HCT116 (cell line): ENCODE results near the gene KCNMB1. TPM values are rescaled to one million over a fixed set of nuclear protein-coding genes. Genes with fewer than 3 reads are reported as not detected.

Experiments used
- ATAC-seq: fragments of 200-7000 bp; cut with Tn5 transposase; 2 replicates; pipeline ENCODE4 v1.9.1; 2020; ENCODE audit warnings: mild to moderate bottlenecking, moderate library complexity
- BruUV-seq: library from RNA; stranded (reverse); fragments of 400-500 nt; replicated peaks from 2 replicates; lab custom pipeline; 2021; lab: Mats Ljungman, UMichigan
- CTCF ChIA-PET: fragments of 300-600 bp; sonication (Branson Sonifier 250); formaldehyde crosslinking; loops from one replicate; lab custom pipeline; 2021; ENCODE audit warnings: antibody characterized with exemption; lab: Charles Lee
- POLR2A ChIA-PET: fragments of 300-600, 350-600 bp; sonication (Branson Sonifier 250); formaldehyde crosslinking; loops from one replicate; lab custom pipeline; 2021; ENCODE audit warnings: antibody characterized with exemption; lab: Charles Lee
- RAD21 ChIA-PET, 2 experiments: fragments of 300-600 bp; sonication (Branson Sonifier 250); formaldehyde crosslinking; loops; one replicate each; lab custom pipeline; 2023; ENCODE audit warnings: low total read pairs in 2 of 2; ENCODE audit not compliant: uncharacterized antibody in 2 of 2, unreplicated experiment in 2 of 2, low non-redundant PET in 1 of 2; lab: Charles Lee
- DNase-seq: peaks from one replicate; pipeline ENCODE4 v3.0.0-alpha.2; 2010; ENCODE audit warnings: low read depth, low spot score
- H2AFZ ChIP-seq: fragments of 200-600 bp; shearing (Covaris generic), sonication (generic); 2 replicates; pipeline ENCODE4 v1.6.1; 2017; ENCODE audit warnings: low read depth, mixed run types, mixed read lengths, antibody characterized with exemption, low read length; ENCODE audit not compliant: poor library complexity, severe bottlenecking
- H3K27ac ChIP-seq: 2 replicates; pipeline ENCODE4 v1.5.1; 2012; ENCODE audit warnings: low read depth, low read length
- H3K27me3 ChIP-seq: fragments of 200-600 bp; sonication (generic); 2 replicates; pipeline ENCODE4 v1.6.1; 2016; ENCODE audit warnings: mixed run types, low read length, mixed read lengths; ENCODE audit not compliant: insufficient read depth
- H3K36me3 ChIP-seq, 2 experiments: fragments of 200-500 bp in 1 of 2; fragments of 200-600 bp in 1 of 2; sonication (Bioruptor generic) in 1 of 2; sonication (generic) in 1 of 2; 2 replicates each; pipeline versions ENCODE4 v1.5.1 to v1.6.1; 2014 to 2016; ENCODE audit warnings: low read length in 2 of 2, inconsistent platforms in 1 of 2, mixed read lengths in 1 of 2, mixed run types in 1 of 2; ENCODE audit not compliant: insufficient read depth in 2 of 2, control insufficient read depth in 1 of 2
- H3K4me1 ChIP-seq, 2 experiments: fragments of 200-600 bp in 1 of 2; sonication (generic) in 1 of 2; 2 replicates each; pipeline versions ENCODE4 v1.5.1 to v1.6.1; 2012 to 2017; ENCODE audit warnings: low read length in 2 of 2, inconsistent platforms in 1 of 2, mild to moderate bottlenecking in 1 of 2, mixed read lengths in 1 of 2, mixed run types in 1 of 2, moderate library complexity in 1 of 2; ENCODE audit not compliant: insufficient read depth in 2 of 2, control insufficient read depth in 1 of 2
- H3K4me2 ChIP-seq: fragments of 200-600 bp; sonication (generic); 2 replicates; pipeline ENCODE4 v1.6.1; 2017; ENCODE audit warnings: mixed run types, low read length, mixed read lengths
- H3K4me3 ChIP-seq, 2 experiments: fragments of 200-600 bp in 1 of 2; sonication (generic) in 1 of 2; replicated peaks in 1 of 2; 2 replicates each; pipeline ENCODE4 v1.5.1; 2011 to 2016; ENCODE audit warnings: low read length in 2 of 2, control low read depth in 1 of 2, low read depth in 1 of 2, mild to moderate bottlenecking in 1 of 2, mixed read lengths in 1 of 2, mixed run types in 1 of 2
- H3K79me2 ChIP-seq: fragments of 200-600 bp; sonication (generic); 2 replicates; pipeline ENCODE4 v1.6.1; 2017; ENCODE audit warnings: mild to moderate bottlenecking, mixed run types, low read length, moderate library complexity, mixed read lengths; ENCODE audit not compliant: insufficient read depth
- H3K9ac ChIP-seq: fragments of 200-600 bp; sonication (generic); 2 replicates; pipeline ENCODE4 v1.6.1; 2016; ENCODE audit warnings: low read length, mixed read lengths
- H3K9me2 ChIP-seq: fragments of 200-600 bp; sonication (generic), shearing (Covaris generic); 2 replicates; pipeline ENCODE4 v1.6.1; 2017; ENCODE audit warnings: mixed run types, mild to moderate bottlenecking, moderate library complexity; ENCODE audit not compliant: insufficient read depth
- H3K9me3 ChIP-seq, 2 experiments: fragments of 200-500 bp in 1 of 2; fragments of 200-600 bp in 1 of 2; sonication (Bioruptor generic) in 1 of 2; sonication (generic) in 1 of 2; 2 replicates each; pipeline ENCODE4 v1.6.1; 2014 to 2017; ENCODE audit warnings: low read length in 2 of 2, mixed read lengths in 2 of 2, inconsistent platforms in 1 of 2, low read depth in 1 of 2, mild to moderate bottlenecking in 1 of 2, mixed run types in 1 of 2, moderate library complexity in 1 of 2; ENCODE audit not compliant: control insufficient read depth in 1 of 2, insufficient read depth in 1 of 2
- H4K20me1 ChIP-seq: fragments of 200-600 bp; sonication (generic), shearing (Covaris generic); 2 replicates; pipeline ENCODE4 v1.6.1; 2017; ENCODE audit warnings: mixed run types, mild to moderate bottlenecking, moderate library complexity; ENCODE audit not compliant: insufficient read depth
- CBX3 ChIP-seq: IDR thresholded peaks from 2 replicates; pipeline ENCODE4 v1.6.1; 2012; ENCODE audit warnings: low read depth
- CTCF ChIP-seq, 3 experiments: fragments of 200-600 bp in 1 of 3; sonication (generic) in 1 of 3; IDR thresholded peaks in 2 of 3; conservative IDR thresholded peaks in 1 of 3; 2 replicates each; pipeline ENCODE4 v1.5.1; 2012 to 2017; ENCODE audit warnings: low read depth in 2 of 3, low read length in 2 of 3, antibody characterized with exemption in 1 of 3, borderline replicate concordance in 1 of 3, control low read depth in 1 of 3, mild to moderate bottlenecking in 1 of 3, mixed read lengths in 1 of 3, mixed run types in 1 of 3, moderate library complexity in 1 of 3; ENCODE audit not compliant: insufficient read depth in 1 of 3
- ELF1 ChIP-seq: IDR thresholded peaks from 2 replicates; pipeline ENCODE4 v1.6.1; 2012; ENCODE audit warnings: low read depth, borderline replicate concordance
- FOSL1 ChIP-seq: IDR thresholded peaks from 2 replicates; pipeline ENCODE4 v1.6.1; 2012; ENCODE audit warnings: low read depth
- POLR2A ChIP-seq: IDR thresholded peaks from 2 replicates; pipeline ENCODE4 v1.7.0; 2011; ENCODE audit warnings: borderline replicate concordance; ENCODE audit not compliant: insufficient read depth, insufficient read length; ENCODE audit errors: extremely low read depth
- POLR2AphosphoS5 ChIP-seq: IDR thresholded peaks from 2 replicates; pipeline ENCODE4 v1.6.1; 2011; ENCODE audit warnings: mild to moderate bottlenecking, low read depth, low read length, moderate library complexity
- RAD21 ChIP-seq: IDR thresholded peaks from 2 replicates; pipeline ENCODE4 v1.6.1; 2012; ENCODE audit warnings: low read depth, mild to moderate bottlenecking
- SIN3A ChIP-seq: IDR thresholded peaks from 2 replicates; pipeline ENCODE4 v1.6.1; 2012; ENCODE audit warnings: low read depth
- SRF ChIP-seq: IDR thresholded peaks from 2 replicates; pipeline ENCODE4 v1.6.1; 2012; ENCODE audit warnings: low read depth
- TCF7L2 ChIP-seq: IDR thresholded peaks from 2 replicates; pipeline ENCODE4 v1.7.0; 2011; ENCODE audit warnings: borderline replicate concordance, inconsistent platforms; ENCODE audit not compliant: insufficient read depth, insufficient read length; ENCODE audit errors: extremely low read depth
- ZBTB33 ChIP-seq: IDR thresholded peaks from 2 replicates; pipeline ENCODE4 v1.6.1; 2011; ENCODE audit warnings: mild to moderate bottlenecking, low read length, moderate library complexity; ENCODE audit not compliant: insufficient replicate concordance; ENCODE audit errors: extremely low read depth
- ZFX ChIP-seq: fragments of 450-650 bp; IDR thresholded peaks from 2 replicates; pipeline ENCODE4 v1.6.1; 2017
- intact Hi-C: fragments of 100-400 bp; cut with micrococcal nuclease; formaldehyde crosslinking; loops from 2 replicates; pipeline ENCODE4 v1.10.0; 2022
- total RNA-seq: library from RNA; stranded (reverse); gene quantifications from one replicate; pipeline ENCODE4 v1.2.1, GENCODE V29; 2021; ENCODE audit not compliant: unreplicated experiment
- TF ChIP-seq, protein P1 (sequence below): IDR thresholded peaks from 2 replicates; pipeline ENCODE4 v1.6.1; 2012
- TF ChIP-seq, protein P2 (sequence below): IDR thresholded peaks from 2 replicates; pipeline ENCODE4 v1.6.1; 2012

Gene KCNMB1
- total RNA-seq, 1 experiment from 2014 or later: not detected

DNA sequence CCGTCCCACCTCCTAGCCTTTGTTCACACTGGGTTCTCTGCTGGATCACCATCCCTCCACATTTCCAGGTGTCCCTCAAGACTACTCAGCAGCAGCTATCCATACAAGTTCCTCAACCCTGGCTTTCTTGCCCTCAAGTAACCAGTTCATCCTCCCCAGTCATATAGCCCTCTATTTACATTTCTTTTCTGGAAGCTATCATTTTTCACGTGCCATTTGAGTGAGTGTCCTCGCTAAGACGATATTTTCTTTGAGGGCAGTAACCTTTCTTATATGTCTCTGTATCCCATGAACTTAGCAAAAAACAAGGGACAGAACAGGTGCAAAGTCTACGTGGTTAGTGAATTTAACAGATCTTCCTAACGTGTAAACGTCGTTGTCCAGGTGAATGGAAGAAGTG lies 29.6 kb upstream of the KCNMB1 start:
- H4K20me1 ChIP-seq: no peaks in the 10 kb centered on the region
- ChIA-PET POLR2A (no interaction called here), RAD21 (no interaction called here), CTCF (interaction anchor here (5.0 kb wide), 1 partner anchor 194 kb away, joined by 47 read pairs; no protein-coding TSS in a partner anchor)
- no peaks in the 10 kb centered on the region for H3K9me3 ChIP-seq
- H3K27ac ChIP-seq: no peak overlapping the region
- H3K4me2 ChIP-seq: no peak overlapping the region
- H2AFZ ChIP-seq: no peak overlapping the region
- H3K9me2 ChIP-seq: no peaks in the 10 kb centered on the region
- no peak overlapping the region for H3K9ac ChIP-seq
- no peaks in the 10 kb centered on the region for H3K79me2 ChIP-seq
- TF ChIP-seq SIN3A: no peak
- no peak for TF ChIP-seq RAD21
- TF ChIP-seq CBX3: no peak
- TF ChIP-seq, protein P1, sequence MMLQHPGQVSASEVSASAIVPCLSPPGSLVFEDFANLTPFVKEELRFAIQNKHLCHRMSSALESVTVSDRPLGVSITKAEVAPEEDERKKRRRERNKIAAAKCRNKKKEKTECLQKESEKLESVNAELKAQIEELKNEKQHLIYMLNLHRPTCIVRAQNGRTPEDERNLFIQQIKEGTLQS: no peak
- no peak for TF ChIP-seq POLR2A
- no peak for TF ChIP-seq TCF7L2
- TF ChIP-seq SRF: no peak
- TF ChIP-seq ZFX: no peak
- no peak for TF ChIP-seq POLR2AphosphoS5
- no peak for TF ChIP-seq ELF1
- no peak for TF ChIP-seq FOSL1
- no peak for TF ChIP-seq CTCF (IDR thresholded peaks at IDR 0.05 in 2 of 3, conservative IDR thresholded peaks at IDR 0.05 in 1 of 3; ENCODE audit: borderline replicate concordance in 1 of 3, insufficient read depth in 1 of 3, low read depth in 2 of 3, low read length in 2 of 3)
- TF ChIP-seq, protein P2, sequence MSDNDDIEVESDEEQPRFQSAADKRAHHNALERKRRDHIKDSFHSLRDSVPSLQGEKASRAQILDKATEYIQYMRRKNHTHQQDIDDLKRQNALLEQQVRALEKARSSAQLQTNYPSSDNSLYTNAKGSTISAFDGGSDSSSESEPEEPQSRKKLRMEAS: no peak
- no peak for TF ChIP-seq ZBTB33
- TF ChIP-seq, all 23 proteins: peak for 0
- no peaks in the 10 kb centered on the region for H3K36me3 ChIP-seq
- no TSS peak for BruUV-seq
- no peaks in the 10 kb centered on the region for H3K4me1 ChIP-seq
- no peak overlapping the region for H3K4me3 ChIP-seq
- no peak for ATAC-seq
- intact Hi-C loops: no loop called here
- no peak for DNase-seq
- H3K27me3 ChIP-seq: peaks cover 15% of the 10 kb centered on the region
